ENCODE measurements around the gene DDO. TPM values are rescaled to one million over a fixed set of nuclear protein-coding genes. Genes with fewer than 3 reads are reported as not detected.

Gene DDO
- total RNA-seq, 6 experiments from 2014 or later, result 4.6 to 9.4 (median 6.4) TPM

DNA sequence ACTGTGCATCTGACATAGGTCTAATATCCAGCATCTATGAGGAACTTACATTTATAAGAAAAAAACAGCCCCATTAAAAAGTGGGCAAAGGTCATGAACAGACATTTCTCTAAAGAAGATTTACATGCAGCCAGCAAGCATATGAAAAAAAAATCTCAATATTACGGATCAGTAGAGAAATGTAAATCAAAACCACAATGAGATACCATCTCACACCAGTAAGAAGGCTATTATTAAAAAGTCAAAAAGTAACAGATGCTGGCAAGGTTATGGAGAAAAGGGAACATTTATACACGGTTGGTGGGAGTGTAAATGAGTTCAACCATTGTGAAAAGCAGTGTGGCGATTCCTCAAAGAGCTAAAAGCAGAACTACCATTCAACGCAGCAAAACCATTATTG is 70.3 kb downstream of the DDO start:
- Histone ChIP-seq H3K9me3 (no peaks in the 10 kb centered on the region), H3K4me3 (no peak overlapping the region), H3K36me3 (no peaks in the 10 kb centered on the region), H3K4me1 (no peaks in the 10 kb centered on the region), H3K27ac (no peak overlapping the region), H3K27me3 (no peaks in the 10 kb centered on the region)
- TF ChIP-seq, protein P1, sequence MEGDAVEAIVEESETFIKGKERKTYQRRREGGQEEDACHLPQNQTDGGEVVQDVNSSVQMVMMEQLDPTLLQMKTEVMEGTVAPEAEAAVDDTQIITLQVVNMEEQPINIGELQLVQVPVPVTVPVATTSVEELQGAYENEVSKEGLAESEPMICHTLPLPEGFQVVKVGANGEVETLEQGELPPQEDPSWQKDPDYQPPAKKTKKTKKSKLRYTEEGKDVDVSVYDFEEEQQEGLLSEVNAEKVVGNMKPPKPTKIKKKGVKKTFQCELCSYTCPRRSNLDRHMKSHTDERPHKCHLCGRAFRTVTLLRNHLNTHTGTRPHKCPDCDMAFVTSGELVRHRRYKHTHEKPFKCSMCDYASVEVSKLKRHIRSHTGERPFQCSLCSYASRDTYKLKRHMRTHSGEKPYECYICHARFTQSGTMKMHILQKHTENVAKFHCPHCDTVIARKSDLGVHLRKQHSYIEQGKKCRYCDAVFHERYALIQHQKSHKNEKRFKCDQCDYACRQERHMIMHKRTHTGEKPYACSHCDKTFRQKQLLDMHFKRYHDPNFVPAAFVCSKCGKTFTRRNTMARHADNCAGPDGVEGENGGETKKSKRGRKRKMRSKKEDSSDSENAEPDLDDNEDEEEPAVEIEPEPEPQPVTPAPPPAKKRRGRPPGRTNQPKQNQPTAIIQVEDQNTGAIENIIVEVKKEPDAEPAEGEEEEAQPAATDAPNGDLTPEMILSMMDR (IDR thresholded peaks at IDR 0.05), result no peak
- TF ChIP-seq POLR2A (IDR thresholded peaks at IDR 0.05), result no peak
- ATAC-seq (no peak), DNase-seq (no peak)
- WGBS (ENCODE audit: insufficient coverage, low coverage, low lambda C conversion rate, missing lambda C conversion rate), result 70% methylated on average over 4 of the region's 4 CpGs
- intact Hi-C loops (cut with DNase I), result no loop called here

DNA sequence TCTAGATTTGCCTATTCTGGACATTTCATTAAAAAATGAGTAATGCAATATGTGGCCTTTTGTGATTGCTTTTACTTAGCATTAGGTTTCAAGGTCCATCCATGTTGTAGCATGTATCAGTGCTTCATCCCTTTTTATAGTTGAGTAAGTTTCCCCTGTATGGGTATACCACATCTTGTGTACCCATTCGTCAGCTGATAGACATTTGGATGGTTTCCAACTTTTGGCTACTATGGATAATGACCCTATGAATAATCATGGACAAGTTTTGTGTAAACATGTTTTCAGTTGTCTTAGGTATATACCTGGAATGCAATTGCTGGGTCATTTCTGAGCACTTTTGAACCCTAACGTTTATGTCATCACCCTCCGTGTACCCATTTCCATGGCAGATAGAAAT is 72.6 kb downstream of the DDO start:
- ATAC-seq, result no peak
- TF ChIP-seq, protein P1 (IDR thresholded peaks at IDR 0.05), result no peak
- TF ChIP-seq POLR2A (IDR thresholded peaks at IDR 0.05), result no peak
- no peak overlapping the region for H3K4me3 ChIP-seq
- WGBS (ENCODE audit: insufficient coverage, low coverage, low lambda C conversion rate, missing lambda C conversion rate), result 83% methylated on average over 3 of the region's 3 CpGs
- no peaks in the 10 kb centered on the region for H3K4me1 ChIP-seq
- DNase-seq, result no peak
- H3K9me3 ChIP-seq, result no peaks in the 10 kb centered on the region
- no peak overlapping the region for H3K27ac ChIP-seq
- intact Hi-C loops (cut with DNase I), result no loop called here
- H3K27me3 ChIP-seq, result no peaks in the 10 kb centered on the region
- H3K36me3 ChIP-seq, result no peaks in the 10 kb centered on the region

Other genes with a start within 250 kb of the DDO start
- 1 to 10 TPM; 3.6 to 6.6 (median 4.8) TPM for gene WASF1, start 235.9 kb downstream of the DDO start, total RNA-seq
- gene CDC40, start 235.1 kb downstream of the DDO start, total RNA-seq, result 10 to 100 TPM; 10.2 to 12.3 (median 11.0) TPM
- 1 to 10 TPM in 2 of 6 experiments, under 1 TPM in 4; 0.37 to 1.0 (median 0.57) TPM for gene METTL24, start 57.2 kb downstream of the DDO start, total RNA-seq
- gene SLC22A16, start 61.0 kb upstream of the DDO start, total RNA-seq, result under 1 TPM in 3 of 6 experiments, not detected in 3; 0.11 to 0.44 (median 0.31) TPM